DMS114 treated with DMSO at 0.1 percent for 48 hours (cell line): ENCODE measurements around the gene MPPED2.

ENCODE experiments used
- DNase-seq: peaks from one replicate; lab custom pipeline; 2025; ENCODE audit not compliant: unreplicated experiment; lab: John Stamatoyannopoulos, UW

The MPPED2 gene

GRCh38 chr11:30535818-30536217, 50.3 kb downstream of the MPPED2 start:
- no peak for DNase-seq

GRCh38 chr11:30533445-30533947, 52.7 kb downstream of the MPPED2 start:
- no peak for DNase-seq

GRCh38 chr11:30527566-30527965, 58.6 kb downstream of the MPPED2 start:
- DNase-seq = no peak

GRCh38 chr11:30526558-30526957, 59.6 kb downstream of the MPPED2 start:
- DNase-seq = no peak

GRCh38 chr11:30522536-30523243, 63.5 kb downstream of the MPPED2 start:
- DNase-seq = no peak

- no peak for DNase-seq
Observed at GRCh38 chr11:30521297-30522071, 64.7 kb downstream of the MPPED2 start.

- DNase-seq = no peak
Observed at GRCh38 chr11:30513087-30513486, 73.1 kb downstream of the MPPED2 start.

GRCh38 chr11:30511408-30511807, 74.7 kb downstream of the MPPED2 start:
- no peak for DNase-seq

- DNase-seq = no peak
Observed at GRCh38 chr11:30510750-30511149, 75.4 kb downstream of the MPPED2 start.

- DNase-seq = no peak
Observed at GRCh38 chr11:30509364-30509763, 76.8 kb downstream of the MPPED2 start.

- DNase-seq = no peak
Observed at GRCh38 chr11:30508594-30508993, 77.6 kb downstream of the MPPED2 start.

- no peak for DNase-seq
Observed at GRCh38 chr11:30505603-30506002, 80.5 kb downstream of the MPPED2 start.

GRCh38 chr11:30504468-30504867, 81.7 kb downstream of the MPPED2 start:
- no peak for DNase-seq

GRCh38 chr11:30503156-30503555, 83.0 kb downstream of the MPPED2 start:
- DNase-seq = no peak

GRCh38 chr11:30502305-30502704, 83.8 kb downstream of the MPPED2 start:
- DNase-seq = no peak

- no peak for DNase-seq
Observed at GRCh38 chr11:30501744-30502143, 84.4 kb downstream of the MPPED2 start.

GRCh38 chr11:30499940-30500339, 86.2 kb downstream of the MPPED2 start:
- DNase-seq = no peak

- no peak for DNase-seq
Observed at GRCh38 chr11:30497600-30497999, 88.6 kb downstream of the MPPED2 start.

- DNase-seq = no peak
Observed at GRCh38 chr11:30496935-30497334, 89.2 kb downstream of the MPPED2 start.

- no peak for DNase-seq
Observed at GRCh38 chr11:30495437-30495836, 90.7 kb downstream of the MPPED2 start.

GRCh38 chr11:30489511-30489910, 96.6 kb downstream of the MPPED2 start:
- DNase-seq = no peak

- DNase-seq = no peak
Observed at GRCh38 chr11:30489076-30489475, 97.1 kb downstream of the MPPED2 start.
